Measurements from ENCODE around the gene HIRIP3. TPM values are rescaled to one million over a fixed set of nuclear protein-coding genes. Genes with fewer than 3 reads are reported as not detected.
"Not testable (repeated sequence)": the region's sequence is repeated elsewhere in the genome, so short reads cannot be mapped to it uniquely, and the experiment has no call there.

The HIRIP3 gene
- total RNA-seq, 1 experiment from 2014 or later, result 27.3 TPM

- no peak overlapping the region for H2AFZ ChIP-seq
- H4K20me1 ChIP-seq (ENCODE audit: insufficient read depth), result no peaks in the 10 kb centered on the region
- H3K9me2 ChIP-seq (ENCODE audit: insufficient read depth), result no peaks in the 10 kb centered on the region
- ChIA-PET CTCF (interaction anchor here (0.6 to 0.8 kb wide), 3 partner anchors 39 to 169 kb away, joined by 3 to 6 read pairs (median 5); no protein-coding TSS in a partner anchor), POLR2A (ENCODE audit: unreplicated experiment) (no interaction called here)
- no peaks in the 10 kb centered on the region for H3K9me3 ChIP-seq (ENCODE audit: insufficient read depth, low read depth)
- DNase-seq, result no peak
- H3F3A ChIP-seq (ENCODE audit: insufficient read depth, low read depth), result peaks cover 13% of the 10 kb centered on the region
- BruUV-seq (replicated peaks), result no TSS peak
- no peak overlapping the region for H3K27ac ChIP-seq
- no peaks in the 10 kb centered on the region; the same call in 1 of the 2 replicates for H3K4me1 ChIP-seq (replicated peaks; ENCODE audit: insufficient read depth)
- no peak overlapping the region for H3K4me2 ChIP-seq
- no peak overlapping the region for H3K4me3 ChIP-seq
- no peaks in the 10 kb centered on the region for H3K79me2 ChIP-seq (ENCODE audit: low read depth)
- intact Hi-C loops (cut with micrococcal nuclease; ENCODE audit: unreplicated experiment), result no loop called here
- no peaks in the 10 kb centered on the region for H3K36me3 ChIP-seq (ENCODE audit: low read depth)
- TF ChIP-seq CTCF (conservative IDR thresholded peaks at IDR 0.05), result no peak
- TF ChIP-seq EZH2 (IDR thresholded peaks at IDR 0.05; ENCODE audit: low read depth), result no peak
- no peaks in the 10 kb centered on the region for H3K27me3 ChIP-seq (ENCODE audit: insufficient read depth, low read depth)
These were observed 21.9 kb upstream of the HIRIP3 start for GRCh38 chr16:30017277-30017656.

GRCh38 chr16:30016555-30017276 lies 21.3 kb upstream of the HIRIP3 start:
- DNase-seq, result no peak
- TF ChIP-seq EZH2 (IDR thresholded peaks at IDR 0.05; ENCODE audit: low read depth) (no peak), CTCF (conservative IDR thresholded peaks at IDR 0.05) (no peak)
- peaks cover 13% of the 10 kb centered on the region for H3F3A ChIP-seq (ENCODE audit: insufficient read depth, low read depth)
- H4K20me1 ChIP-seq (ENCODE audit: insufficient read depth), result no peaks in the 10 kb centered on the region
- POLR2A ChIA-PET (ENCODE audit: unreplicated experiment), result no interaction called here
- H3K27ac ChIP-seq, result no peak overlapping the region
- CTCF ChIA-PET, result interaction anchor here (0.6 to 0.8 kb wide), 2 partner anchors 38 to 149 kb away, joined by 3 to 5 read pairs; no protein-coding TSS in a partner anchor
- H3K4me2 ChIP-seq, result no peak overlapping the region
- H2AFZ ChIP-seq, result no peak overlapping the region
- no peaks in the 10 kb centered on the region for H3K9me2 ChIP-seq (ENCODE audit: insufficient read depth)
- intact Hi-C loops (cut with micrococcal nuclease; ENCODE audit: unreplicated experiment), result no loop called here
- no peak overlapping the region for H3K4me3 ChIP-seq
- H3K9me3 ChIP-seq (ENCODE audit: insufficient read depth, low read depth), result no peaks in the 10 kb centered on the region
- H3K36me3 ChIP-seq (ENCODE audit: low read depth), result no peaks in the 10 kb centered on the region
- BruUV-seq (replicated peaks), result no TSS peak
- no peaks in the 10 kb centered on the region for H3K79me2 ChIP-seq (ENCODE audit: low read depth)
- no peaks in the 10 kb centered on the region; the same call in 1 of the 2 replicates for H3K4me1 ChIP-seq (replicated peaks; ENCODE audit: insufficient read depth)
- peaks cover 2% of the 10 kb centered on the region; the same call in 1 of the 2 replicates for H3K27me3 ChIP-seq (ENCODE audit: insufficient read depth, low read depth)

- H3K4me3 ChIP-seq; H3K36me3 ChIP-seq (ENCODE audit: low read depth); H3K9me2 ChIP-seq (ENCODE audit: insufficient read depth); H3K79me2 ChIP-seq (ENCODE audit: low read depth); CTCF ChIA-PET; H3K9me3 ChIP-seq (ENCODE audit: insufficient read depth, low read depth); DNase-seq; BruUV-seq (replicated peaks); H3K4me2 ChIP-seq; H2AFZ ChIP-seq; intact Hi-C loops (cut with micrococcal nuclease; ENCODE audit: unreplicated experiment); H4K20me1 ChIP-seq (ENCODE audit: insufficient read depth); H3K27ac ChIP-seq; H3K4me1 ChIP-seq (replicated peaks; ENCODE audit: insufficient read depth): not testable (repeated sequence)
- H3F3A ChIP-seq (ENCODE audit: insufficient read depth, low read depth), result peaks cover 13% of the 10 kb centered on the region
- H3K27me3 ChIP-seq (ENCODE audit: insufficient read depth, low read depth), result peaks cover 12% of the 10 kb centered on the region
- POLR2A ChIA-PET (ENCODE audit: unreplicated experiment), result interaction anchor here (0.6 kb wide), 2 partner anchors 79 to 371 kb away, joined by 3 to 14 read pairs; no protein-coding TSS in a partner anchor
These were observed 20.0 kb upstream of the HIRIP3 start for GRCh38 chr16:30015450-30015849.

GRCh38 chr16:30012598-30012997 lies 17.2 kb upstream of the HIRIP3 start:
- DNase-seq; H3K79me2 ChIP-seq (ENCODE audit: low read depth); H3K9me2 ChIP-seq (ENCODE audit: insufficient read depth); H3K4me1 ChIP-seq (replicated peaks; ENCODE audit: insufficient read depth); H3K36me3 ChIP-seq (ENCODE audit: low read depth); H4K20me1 ChIP-seq (ENCODE audit: insufficient read depth); intact Hi-C loops (cut with micrococcal nuclease; ENCODE audit: unreplicated experiment); H3K27ac ChIP-seq; H3F3A ChIP-seq (ENCODE audit: insufficient read depth, low read depth); H3K9me3 ChIP-seq (ENCODE audit: insufficient read depth, low read depth); BruUV-seq (replicated peaks); H3K4me2 ChIP-seq; H3K4me3 ChIP-seq; H2AFZ ChIP-seq: not testable (repeated sequence)
- CTCF ChIA-PET, result interaction anchor here (0.6 to 0.7 kb wide), 3 partner anchors 87 to 663 kb away, joined by 5 to 13 read pairs (median 7); no protein-coding TSS in a partner anchor
- H3K27me3 ChIP-seq (ENCODE audit: insufficient read depth, low read depth), result peaks cover 16% of the 10 kb centered on the region
- POLR2A ChIA-PET (ENCODE audit: unreplicated experiment), result interaction anchor here (0.7 kb wide), 1 partner anchor 148 kb away, joined by 9 read pairs; no protein-coding TSS in a partner anchor

Data from PC-9 (cell line).